HT1080 (cell line): ENCODE data around the gene DENND1A. TPM values are rescaled to one million over a fixed set of nuclear protein-coding genes. Genes with fewer than 3 reads are reported as not detected.

Experiments used
- DNase-seq: peaks from one replicate; pipeline ENCODE4 v3.0.0-alpha.2; 2015; ENCODE audit warnings: low read depth
- total RNA-seq: library from RNA; depleted of rRNA; stranded (reverse); fragments of >200 nt; shearing (Covaris generic); gene quantifications from 2 replicates; pipeline ENCODE4 v1.2.3, GENCODE V29; 2014

The DENND1A gene
- total RNA-seq, 1 experiment from 2014 or later: 33.6 TPM

DNA sequence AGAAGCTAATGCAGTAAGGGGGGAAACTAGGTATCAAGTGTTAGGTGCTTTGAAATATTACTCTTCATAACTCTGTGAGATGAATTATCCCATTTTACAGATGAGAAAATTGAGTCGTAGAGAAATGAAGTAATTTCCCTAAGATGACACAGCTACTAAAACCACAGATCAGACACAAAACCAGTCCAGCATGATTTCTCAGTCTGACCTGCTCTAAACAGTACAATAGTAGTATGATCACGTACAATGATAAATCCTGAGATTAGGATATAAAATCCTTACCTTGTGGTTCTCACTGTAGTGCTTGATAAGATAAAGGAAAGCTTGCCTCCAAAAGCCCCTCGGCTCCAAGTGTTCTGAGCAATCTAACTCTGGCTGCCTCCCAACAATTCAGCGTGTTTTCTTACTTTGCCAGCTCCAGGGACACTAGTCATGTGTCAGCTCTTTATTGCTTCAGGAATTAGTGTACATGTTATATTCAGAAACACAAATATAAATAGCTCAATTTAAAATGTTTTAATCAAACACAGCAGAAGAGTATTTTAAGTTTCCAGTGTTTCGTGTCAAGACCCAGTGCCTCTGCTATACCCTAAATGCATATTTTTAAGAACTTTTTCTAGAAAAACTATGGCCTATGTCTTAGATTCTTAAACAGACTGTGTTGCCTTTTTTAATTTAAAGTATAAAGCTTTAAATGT, 243.6 kb downstream of the DENND1A start:
- peak; percentile 1 for DNase-seq

DNA sequence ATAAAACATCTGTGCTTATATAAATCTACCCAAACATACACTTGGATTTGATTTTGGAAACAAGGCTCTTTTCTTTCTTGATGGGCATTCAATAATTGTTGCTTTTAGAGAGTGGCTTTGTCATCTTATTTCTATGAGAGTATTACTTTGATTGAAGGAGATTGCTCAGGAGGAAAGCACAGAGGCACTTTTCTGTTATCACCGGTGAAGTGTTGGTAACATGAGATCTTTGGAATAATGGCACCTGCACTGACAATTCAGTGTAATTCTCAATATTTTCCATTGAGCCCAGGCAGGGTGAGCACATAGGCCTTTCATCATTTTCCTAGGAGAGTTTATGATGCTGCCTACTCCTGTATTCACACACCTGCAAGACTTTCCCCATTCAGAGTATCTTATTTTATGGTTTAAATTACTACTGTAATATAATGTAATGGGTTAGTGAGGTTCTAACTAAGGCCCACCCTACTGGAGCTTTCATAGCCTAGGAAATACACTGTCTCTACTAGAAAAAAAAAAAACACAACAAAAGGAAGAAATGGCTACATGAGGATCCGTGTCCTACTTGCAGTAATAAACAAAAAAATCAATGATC, 244.3 kb downstream of the DENND1A start:
- DNase-seq: no peak

DNA sequence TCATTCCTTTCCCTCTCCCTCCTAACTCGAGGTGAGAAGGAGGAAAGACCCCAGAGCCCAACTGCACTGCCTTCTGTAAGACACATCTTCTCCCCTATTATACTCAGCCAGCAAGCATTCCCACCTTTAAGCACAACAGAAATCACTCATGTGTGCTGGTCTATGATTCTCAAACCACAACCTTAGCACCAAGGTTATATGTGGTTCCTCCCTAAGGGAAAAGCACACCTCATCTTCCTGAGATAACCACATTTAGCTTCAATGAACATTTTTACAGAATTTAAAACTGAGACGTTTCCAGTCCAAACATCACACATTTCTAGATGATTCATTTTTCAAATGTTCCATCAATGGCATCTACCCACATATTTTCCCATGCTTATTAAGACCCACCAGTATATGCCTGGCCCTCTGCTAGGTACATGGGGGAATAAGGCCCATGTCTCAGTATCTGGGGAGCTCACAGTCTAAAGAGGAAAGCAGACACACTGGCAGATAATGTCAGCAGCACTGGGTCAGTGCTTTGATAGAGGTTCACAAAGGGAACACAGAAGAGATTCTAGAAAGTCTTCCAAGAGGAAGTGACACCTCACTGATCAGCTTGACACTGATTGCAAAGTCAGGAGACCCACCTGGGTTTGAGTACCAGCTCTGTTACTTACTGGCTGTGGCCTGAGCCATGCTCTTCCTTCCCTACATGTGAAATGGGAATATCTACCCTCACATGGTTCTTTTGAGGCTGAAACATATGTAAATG, 245.4 kb downstream of the DENND1A start:
- peak; percentile 20 for DNase-seq

DNA sequence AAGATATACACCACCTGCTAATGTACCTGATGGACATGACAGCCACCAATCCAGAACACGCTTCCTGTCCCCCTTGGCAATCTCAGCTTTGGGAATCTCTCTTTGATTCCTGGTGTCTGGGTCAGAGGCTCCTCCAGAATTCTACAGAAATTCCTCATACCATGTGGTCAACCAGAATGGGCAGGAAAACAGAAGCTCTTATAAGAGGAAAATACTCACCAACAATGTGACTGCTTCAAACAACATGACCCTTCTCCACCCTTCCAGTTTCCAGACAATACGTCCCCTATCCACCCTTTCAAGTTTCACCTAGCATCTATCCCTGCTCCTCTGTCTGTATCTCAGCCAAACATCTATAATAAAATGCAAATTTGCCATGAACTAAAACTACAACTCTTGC, 247.2 kb downstream of the DENND1A start:
- no peak for DNase-seq

DNA sequence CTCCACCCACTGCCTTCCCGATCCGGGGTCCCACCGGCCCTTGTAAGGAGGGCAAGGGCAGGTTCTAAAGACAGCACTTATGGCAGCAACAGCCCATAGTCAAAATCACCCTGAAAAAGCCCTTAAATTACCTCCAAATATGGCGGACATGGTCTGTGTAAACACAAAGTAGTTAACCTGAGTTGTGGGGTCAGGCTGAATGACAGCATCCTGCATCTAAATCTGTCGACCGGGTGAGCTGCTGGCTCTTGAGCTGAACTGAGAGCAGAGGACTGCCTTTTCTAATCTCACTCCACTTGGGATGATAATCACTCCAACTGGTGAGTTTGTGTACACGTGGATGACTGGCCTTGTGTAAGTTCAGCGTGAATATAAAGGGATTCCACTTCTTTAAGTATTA, 249.6 kb downstream of the DENND1A start:
- no peak for DNase-seq

DNA sequence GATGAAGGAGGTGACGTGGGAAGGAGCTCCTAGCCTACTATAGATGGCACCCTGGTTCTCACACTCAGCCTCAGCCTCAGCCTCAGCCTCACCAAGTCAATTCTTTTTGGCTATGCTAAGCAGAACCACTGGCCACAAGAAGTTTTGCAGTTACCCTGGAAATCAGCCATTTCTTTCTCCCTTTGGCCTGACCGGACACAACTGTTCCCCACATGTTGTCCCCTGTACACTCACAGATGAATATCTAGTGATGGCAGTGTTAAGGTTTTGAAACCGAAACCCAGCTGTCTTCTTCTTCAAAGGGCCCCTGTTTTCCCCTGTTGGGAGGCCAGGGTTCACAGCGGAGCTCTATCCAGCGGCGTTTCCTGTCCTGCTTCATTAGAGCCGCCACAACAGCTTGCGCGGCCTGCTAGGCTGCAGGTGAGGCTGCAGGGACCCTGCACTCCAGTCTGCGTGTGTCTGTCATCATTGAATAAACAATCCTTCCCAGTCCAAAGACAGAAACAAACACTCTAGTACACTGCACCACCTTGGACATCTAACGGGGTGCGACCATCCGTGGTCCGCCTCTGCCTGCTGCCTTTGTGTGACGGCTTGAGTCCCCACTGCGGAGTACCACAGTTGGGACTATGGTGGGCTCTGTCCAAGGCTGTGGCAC, 250.5 kb downstream of the DENND1A start:
- no peak for DNase-seq

DNA sequence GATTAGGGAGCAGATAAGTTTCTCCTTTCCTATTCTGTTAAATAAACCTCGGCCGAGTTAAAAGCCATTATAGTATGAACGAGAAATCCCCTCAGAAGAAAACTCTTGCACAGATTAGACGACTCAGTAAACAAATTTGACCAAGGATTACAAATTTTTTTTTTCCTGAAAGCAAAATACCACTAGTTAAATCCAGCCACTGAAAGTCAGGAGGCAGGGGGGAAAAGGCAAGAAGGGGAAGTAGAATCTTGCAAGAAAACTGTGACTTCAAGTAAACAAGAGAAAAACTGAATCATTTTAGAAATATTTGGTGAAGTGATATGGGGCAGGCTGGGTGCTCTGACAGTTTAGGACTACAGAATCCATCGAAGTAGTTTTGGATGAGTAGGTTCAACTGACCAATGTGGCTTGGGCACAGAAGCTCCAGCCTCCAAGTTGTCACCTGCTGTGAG, 251.0 kb downstream of the DENND1A start:
- DNase-seq: no peak

DNA sequence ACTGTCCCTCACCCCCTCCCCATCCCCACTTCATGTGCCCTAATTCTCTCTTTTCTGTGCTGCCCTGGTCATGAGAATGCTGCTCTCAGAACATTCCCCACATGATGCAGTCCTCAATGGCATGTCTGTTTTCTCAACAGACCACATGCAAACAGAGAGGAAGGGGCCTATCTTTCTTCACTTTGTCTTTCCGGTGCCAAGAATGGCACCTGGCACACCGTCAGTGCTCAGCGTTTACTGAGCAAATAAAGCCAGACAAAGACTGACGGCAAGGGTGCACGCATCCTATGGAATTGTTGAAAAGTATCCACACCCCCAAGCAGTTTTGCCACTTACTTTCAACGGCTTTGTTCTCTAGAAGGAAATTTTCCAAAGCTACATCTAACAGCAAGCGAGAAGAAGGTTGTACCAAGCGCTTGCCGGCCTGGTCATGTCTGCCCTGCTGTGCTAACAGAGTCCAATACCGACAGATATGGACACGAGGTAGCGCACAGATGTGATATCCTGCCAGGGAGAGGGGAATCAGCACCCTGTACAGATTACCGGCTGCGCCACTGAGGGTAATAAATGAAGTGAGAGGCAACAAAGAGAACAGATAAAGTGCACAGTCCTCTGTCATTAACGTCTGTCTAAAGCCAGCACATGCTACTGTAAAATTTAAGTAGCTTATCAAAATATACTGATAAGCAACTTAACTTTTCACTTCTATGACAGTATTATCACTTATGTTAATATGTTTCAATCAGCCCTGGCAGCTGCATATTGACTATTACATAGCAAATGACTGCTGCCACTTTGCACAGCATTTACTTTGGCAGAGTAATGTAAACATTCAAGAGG, 251.7 kb downstream of the DENND1A start:
- no peak for DNase-seq

DNA sequence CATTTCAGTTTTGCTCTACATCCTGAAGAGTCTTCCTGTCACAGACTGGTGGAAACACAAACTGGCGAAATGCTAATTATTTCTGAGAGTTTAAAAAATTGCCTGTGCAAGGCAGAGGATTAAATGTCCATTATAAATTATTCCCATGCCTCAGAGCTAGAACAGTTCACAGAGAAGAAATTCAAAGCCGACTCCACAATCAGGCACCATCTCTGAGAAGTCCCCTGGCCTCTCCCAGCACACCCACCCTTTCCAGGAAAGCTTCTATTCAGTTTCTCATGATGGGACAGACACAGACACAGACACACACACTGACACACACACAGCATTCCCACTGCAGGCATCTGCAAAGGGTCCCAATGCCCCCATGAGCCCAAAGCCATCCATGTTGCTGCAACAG, 253.1 kb downstream of the DENND1A start:
- no peak for DNase-seq

DNA sequence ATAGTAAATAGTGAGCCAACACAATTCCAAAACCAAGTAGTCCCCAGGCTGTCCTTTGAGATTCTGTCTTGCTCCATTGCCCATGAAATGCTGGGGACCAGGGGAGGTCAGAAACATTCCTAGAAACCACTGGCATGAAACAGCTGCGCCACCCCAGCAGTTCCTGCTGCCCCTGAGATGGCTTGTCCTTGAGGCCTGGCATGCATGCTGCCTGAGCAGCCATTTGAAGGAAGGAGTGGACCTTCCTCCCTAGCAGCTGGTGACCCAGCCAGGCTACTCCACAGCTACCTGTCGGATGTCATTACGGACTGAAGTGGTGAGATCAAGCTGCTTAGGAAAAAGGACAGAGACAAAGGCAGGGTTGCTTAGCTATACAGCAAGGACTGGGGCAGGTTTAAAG, 260.6 kb downstream of the DENND1A start:
- DNase-seq: no peak

DNA sequence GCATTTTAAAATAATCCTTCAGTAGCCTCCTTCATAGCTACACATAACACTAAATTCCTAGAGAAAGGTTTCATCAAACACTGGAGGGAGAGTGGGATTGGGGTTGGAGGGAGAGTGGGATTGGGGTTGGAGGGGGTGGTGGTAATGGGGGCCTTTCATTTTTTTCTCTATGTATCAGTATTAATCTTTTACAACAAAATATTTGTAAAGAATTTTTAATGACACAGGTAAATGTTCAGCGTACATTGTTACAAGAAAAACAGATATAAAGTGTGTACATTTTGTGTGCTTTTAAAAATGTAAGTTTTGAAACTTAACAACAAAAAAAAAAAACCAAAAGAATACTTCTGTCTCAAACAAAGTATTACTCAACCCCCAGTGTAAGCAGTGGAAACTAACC, 266.4 kb downstream of the DENND1A start:
- DNase-seq: no peak

DNA sequence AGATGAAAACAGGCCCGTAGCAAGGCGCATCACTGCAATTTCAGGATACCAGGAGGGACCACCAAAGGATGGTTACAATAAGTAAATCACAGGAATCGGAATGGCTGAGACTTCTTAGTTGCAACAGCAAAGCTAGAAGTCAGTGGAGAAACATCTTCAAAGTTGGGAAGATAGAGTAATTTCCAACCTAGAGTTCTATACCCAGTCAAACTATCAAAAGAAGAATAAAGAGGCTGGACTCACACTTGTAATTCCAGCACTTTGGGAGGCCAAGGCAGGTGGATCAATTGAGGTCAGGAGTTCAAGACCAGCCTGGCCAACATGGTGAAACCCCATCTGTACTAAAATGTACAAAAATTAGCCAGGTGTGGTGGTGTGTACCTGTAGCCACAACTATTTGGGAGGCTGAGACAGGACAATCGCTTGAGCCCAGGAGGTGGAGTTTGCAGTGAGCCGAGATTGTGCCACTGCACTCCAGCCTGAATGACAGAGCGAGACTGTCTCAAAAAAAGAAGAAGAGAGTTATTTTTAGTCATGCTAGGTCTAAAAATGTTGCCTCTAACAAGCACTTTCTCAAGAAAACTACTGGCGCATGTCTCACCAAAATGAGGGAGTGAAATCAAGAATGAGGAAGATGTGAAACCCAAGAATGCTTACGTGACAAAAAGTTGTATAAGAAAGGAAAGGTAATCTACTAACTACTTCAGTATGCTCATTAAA, 267.7 kb downstream of the DENND1A start:
- DNase-seq: no peak

DNA sequence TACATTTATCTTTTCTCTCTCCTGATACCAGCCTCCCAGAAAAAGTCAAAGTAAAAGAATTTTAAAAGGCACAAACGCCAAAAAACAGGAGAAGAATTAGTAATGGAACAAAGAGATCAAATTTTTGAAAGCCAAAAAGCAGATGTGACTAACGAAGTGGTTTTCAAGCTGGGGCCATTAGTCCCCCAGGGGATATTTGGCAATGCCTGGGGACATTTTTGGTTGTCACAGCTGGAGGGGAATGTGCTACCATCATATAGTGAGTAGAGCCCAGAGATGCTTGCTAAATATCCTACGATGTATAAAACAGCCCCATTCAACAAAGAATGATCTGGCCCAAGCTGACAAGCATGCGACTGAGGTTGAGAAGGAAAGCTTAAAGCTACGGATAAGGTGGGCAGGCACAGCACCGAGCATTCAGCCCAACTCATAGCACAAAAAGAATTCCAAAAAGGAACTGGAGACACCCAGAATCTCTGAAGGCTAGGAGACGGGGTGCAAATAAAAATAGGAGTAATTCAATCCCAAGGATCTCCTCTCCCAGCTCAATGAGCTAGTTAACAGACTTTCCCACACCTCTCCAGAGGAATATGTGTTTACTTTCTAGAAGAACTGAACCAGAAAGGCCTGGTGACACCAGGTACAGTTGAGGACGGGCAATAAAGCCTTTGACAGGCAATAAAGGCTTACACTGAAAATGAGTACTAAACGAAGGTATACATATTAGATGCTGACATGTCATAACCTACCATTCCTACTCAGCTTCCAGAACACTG, 269.0 kb downstream of the DENND1A start:
- DNase-seq: no peak

DNA sequence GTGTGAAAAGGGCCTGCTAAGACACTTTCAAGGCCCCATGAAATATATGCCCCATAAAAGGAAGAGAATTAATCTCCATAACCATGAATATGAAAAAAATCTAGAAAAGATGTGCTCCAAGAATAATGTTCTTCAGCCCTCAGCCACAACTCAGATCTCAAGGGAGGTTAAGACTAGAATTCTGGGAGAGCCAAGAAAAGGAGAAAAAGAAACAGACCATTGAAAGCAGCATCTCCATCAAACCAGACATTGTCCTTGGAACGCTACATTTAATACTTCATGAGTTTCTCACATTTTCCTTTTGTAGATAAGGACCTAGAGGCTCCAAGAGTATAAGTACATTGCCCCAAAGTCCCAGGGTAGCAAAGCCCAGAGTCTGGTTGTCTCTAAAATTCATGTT, 270.6 kb downstream of the DENND1A start:
- DNase-seq: no peak

DNA sequence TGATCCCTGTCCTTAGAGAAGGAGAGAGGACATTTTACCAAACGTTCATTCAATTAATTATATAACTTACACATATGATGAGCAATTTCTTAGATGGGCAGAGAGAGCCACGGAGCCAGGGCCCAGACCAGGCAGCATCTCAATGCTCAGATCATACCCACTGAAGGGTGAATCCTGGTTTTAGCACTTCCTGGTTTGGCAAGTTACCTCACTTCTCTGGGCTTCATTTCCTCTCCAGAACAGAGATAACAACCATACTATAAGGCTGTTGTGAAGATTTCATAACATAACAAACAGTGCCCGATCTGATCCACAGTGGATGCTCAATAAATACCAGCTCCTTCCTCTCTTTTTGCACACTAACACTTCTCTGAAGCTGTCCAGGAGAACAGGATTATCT, 271.1 kb downstream of the DENND1A start:
- no peak for DNase-seq

DNA sequence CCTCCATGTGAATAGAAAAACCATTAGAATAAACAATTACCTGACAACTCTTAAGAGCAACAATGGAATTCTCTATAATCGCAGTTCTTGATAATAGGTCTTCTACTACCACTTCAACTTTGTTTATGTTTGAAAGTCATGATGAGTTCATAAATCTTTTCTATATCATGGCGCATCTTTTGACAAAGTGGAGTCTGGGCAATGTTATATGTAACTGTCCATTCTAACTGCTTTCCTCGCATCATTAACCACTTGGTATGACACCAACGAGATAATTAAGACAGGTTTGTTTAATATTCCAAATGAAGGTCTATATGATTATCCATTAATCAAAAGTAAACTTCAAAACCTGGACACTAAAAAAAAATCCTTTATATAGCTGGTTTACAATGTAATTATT, 272.0 kb downstream of the DENND1A start:
- no peak for DNase-seq

DNA sequence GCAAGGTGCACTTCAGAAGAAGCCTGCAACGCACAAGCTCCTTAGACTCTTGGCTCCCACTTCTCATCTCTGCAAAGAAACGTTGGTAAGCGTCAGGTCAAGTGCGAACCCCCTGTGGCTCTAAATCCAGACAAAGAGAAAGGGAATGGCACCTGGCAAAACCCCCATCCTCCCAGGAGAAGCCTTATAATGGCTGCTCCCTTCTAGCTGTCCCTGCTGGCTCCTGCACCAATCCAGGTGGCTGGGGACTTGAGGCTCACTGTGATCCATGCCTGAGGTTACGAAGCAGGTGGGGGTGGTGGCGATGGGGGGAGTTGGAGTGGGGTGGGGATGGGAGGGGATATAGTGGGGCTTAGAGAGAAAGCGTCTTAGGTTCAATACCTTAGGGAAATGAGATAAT, 272.8 kb downstream of the DENND1A start:
- no peak for DNase-seq

DNA sequence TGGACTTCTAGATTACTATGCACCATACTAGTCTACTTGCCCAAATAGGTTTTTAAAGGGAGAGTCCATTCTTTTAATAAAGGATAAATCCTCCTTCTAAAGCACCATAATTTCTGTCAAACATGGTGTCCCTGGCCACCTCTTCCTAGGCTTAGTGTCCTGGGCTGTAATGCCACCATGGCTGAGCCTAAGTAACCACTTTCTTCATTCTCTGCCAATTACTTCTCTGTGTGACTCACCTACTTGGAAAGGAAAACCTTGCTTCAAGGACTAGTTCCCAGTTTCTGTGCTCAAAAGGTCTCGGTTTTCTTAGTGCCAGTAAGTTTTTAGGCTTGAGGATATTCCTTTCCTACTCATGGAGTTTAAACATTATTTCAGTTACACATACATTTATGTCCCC, 273.4 kb downstream of the DENND1A start:
- peak; percentile 41 for DNase-seq

DNA sequence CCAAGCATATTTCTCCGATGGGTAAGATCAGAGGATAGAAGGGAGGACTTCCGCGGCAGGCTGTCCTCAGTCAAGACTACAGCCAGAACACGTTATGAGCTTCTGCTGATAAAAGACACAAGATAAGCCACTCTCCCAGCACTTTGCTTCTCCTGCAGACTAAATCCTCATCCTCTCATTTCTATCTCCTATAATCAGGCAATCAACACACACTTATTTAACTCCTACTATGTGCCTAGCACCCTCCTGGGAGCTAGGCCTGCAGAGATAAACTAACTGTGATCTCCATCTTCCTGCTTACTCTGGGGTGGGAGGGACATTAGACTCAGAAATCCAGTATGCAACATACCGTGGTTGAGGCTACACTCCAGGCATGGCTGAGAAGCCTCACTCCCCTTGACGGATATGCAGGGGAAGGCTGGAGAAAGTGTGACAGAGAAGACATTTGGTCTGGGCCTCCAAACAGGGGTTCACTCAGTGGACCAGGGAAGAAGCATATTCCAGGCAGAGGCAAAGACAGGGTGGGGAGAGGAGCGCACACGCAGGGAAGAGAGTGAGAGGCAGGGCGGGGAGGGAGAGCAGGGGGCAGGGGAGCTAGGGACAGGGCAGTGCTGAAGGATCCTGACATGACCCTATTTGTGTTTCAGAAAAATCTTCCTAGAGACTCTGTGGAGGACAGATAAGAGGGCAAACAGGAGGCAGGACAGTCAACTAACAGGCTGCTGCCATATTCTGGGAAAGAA, 274.1 kb downstream of the DENND1A start:
- DNase-seq: no peak
